ENCODE results near the gene IQCK.

DNA sequence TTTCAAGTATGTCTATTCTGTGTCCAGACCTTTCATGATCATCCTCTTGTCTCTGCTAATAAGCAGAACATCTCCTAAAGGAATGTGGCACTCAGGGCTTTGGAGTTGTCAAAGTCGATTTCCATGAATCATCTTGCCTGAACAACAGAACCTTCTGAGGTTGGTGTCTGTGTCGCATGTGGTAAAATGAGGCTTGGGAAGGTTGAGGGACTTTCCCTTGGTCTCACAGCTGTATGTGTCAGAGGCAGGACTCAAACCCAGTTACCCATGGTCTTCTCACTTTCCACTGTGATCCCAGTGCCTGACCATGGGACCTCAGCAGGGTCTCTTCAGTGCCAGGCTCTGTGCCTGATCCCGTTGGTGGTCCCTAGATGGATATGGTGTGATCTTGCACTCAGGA, 170.8 kb downstream of the IQCK start:
- TF ChIP-seq, protein P1, sequence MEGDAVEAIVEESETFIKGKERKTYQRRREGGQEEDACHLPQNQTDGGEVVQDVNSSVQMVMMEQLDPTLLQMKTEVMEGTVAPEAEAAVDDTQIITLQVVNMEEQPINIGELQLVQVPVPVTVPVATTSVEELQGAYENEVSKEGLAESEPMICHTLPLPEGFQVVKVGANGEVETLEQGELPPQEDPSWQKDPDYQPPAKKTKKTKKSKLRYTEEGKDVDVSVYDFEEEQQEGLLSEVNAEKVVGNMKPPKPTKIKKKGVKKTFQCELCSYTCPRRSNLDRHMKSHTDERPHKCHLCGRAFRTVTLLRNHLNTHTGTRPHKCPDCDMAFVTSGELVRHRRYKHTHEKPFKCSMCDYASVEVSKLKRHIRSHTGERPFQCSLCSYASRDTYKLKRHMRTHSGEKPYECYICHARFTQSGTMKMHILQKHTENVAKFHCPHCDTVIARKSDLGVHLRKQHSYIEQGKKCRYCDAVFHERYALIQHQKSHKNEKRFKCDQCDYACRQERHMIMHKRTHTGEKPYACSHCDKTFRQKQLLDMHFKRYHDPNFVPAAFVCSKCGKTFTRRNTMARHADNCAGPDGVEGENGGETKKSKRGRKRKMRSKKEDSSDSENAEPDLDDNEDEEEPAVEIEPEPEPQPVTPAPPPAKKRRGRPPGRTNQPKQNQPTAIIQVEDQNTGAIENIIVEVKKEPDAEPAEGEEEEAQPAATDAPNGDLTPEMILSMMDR (IDR thresholded peaks at IDR 0.05): no peak
- TF ChIP-seq POLR2A (IDR thresholded peaks at IDR 0.05): no peak
- no peak for TF ChIP-seq EP300 (IDR thresholded peaks at IDR 0.05)

All from upper lobe of left lung (tissue), 4 donors.